ENCODE data around the gene TMEM259.

TMEM259 gene

GRCh38 chr19:1016647-1017114 lies 4.2 kb downstream of the TMEM259 start:
- in situ Hi-C loops (cut with HindIII; ENCODE audit: low sequenced_read_pairs), result no loop called here
- no peak for DNase-seq (ENCODE audit: low read depth)

GRCh38 chr19:1015782-1016646 lies 4.9 kb downstream of the TMEM259 start:
- in situ Hi-C loops (cut with HindIII; ENCODE audit: low sequenced_read_pairs), result no loop called here
- no peak for TF ChIP-seq CTCF (IDR thresholded peaks at IDR 0.05; ENCODE audit: low read depth, low read length, missing control alignments)
- no peak overlapping the region for H3K4me3 ChIP-seq (ENCODE audit: low read depth, low read length)
- no peak for DNase-seq (ENCODE audit: low read depth)

More at GRCh38 chr19:1016647-1017114, 4.2 kb downstream of the TMEM259 start:
- no peak for TF ChIP-seq CTCF (IDR thresholded peaks at IDR 0.05; ENCODE audit: low read depth, low read length, missing control alignments)
- no peak overlapping the region for H3K4me3 ChIP-seq (ENCODE audit: low read depth, low read length)

- H3K4me3 ChIP-seq (ENCODE audit: low read depth, low read length), result no peak overlapping the region
- in situ Hi-C loops (cut with HindIII; ENCODE audit: low sequenced_read_pairs), result no loop called here
- no peak for TF ChIP-seq CTCF (IDR thresholded peaks at IDR 0.05; ENCODE audit: low read depth, low read length, missing control alignments)
- DNase-seq (ENCODE audit: low read depth), result no peak
These were observed 5.7 kb downstream of the TMEM259 start for GRCh38 chr19:1015061-1015781.

- DNase-seq (ENCODE audit: low read depth), result no peak
- H3K4me3 ChIP-seq (ENCODE audit: low read depth, low read length), result no peak overlapping the region
- in situ Hi-C loops (cut with HindIII; ENCODE audit: low sequenced_read_pairs), result no loop called here
- TF ChIP-seq CTCF (IDR thresholded peaks at IDR 0.05; ENCODE audit: low read depth, low read length, missing control alignments), result no peak
These were observed 6.5 kb downstream of the TMEM259 start for GRCh38 chr19:1014161-1015060.

GRCh38 chr19:1013218-1013617 lies 7.7 kb downstream of the TMEM259 start:
- in situ Hi-C loops (cut with HindIII; ENCODE audit: low sequenced_read_pairs), result no loop called here
- H3K4me3 ChIP-seq (ENCODE audit: low read depth, low read length), result no peak overlapping the region
- TF ChIP-seq CTCF (IDR thresholded peaks at IDR 0.05; ENCODE audit: low read depth, low read length, missing control alignments), result no peak
- no peak for DNase-seq (ENCODE audit: low read depth)

- no peak for TF ChIP-seq CTCF (IDR thresholded peaks at IDR 0.05; ENCODE audit: low read depth, low read length, missing control alignments)
- in situ Hi-C loops (cut with HindIII; ENCODE audit: low sequenced_read_pairs), result no loop called here
- DNase-seq (ENCODE audit: low read depth), result no peak
- H3K4me3 ChIP-seq (ENCODE audit: low read depth, low read length), result no peak overlapping the region
These were observed 8.6 kb downstream of the TMEM259 start for GRCh38 chr19:1012334-1012733.
